Choroid plexus epithelial cell (primary cell): ENCODE measurements around the gene RNF20.
A peak's percentile ranks its signal among the peaks of the same experiment; 100 is the strongest.
"Not testable (repeated sequence)": the region's sequence is repeated elsewhere in the genome, so short reads cannot be mapped to it uniquely, and the experiment has no call there.

Experiments
- DNase-seq: peaks from one replicate; pipeline ENCODE4 v3.0.0-alpha.2; 2010; ENCODE audit warnings: low read depth
- H3K4me3 ChIP-seq: 2 replicates; pipeline ENCODE4 v1.5.1; 2011; ENCODE audit warnings: low read depth, mild to moderate bottlenecking, control low read depth, low read length, moderate library complexity
- CTCF ChIP-seq: conservative IDR thresholded peaks from 2 replicates; pipeline ENCODE4 v1.5.1; 2011; ENCODE audit warnings: low read depth, mild to moderate bottlenecking, control low read depth, inconsistent platforms, low read length, moderate library complexity

Gene RNF20

DNA sequence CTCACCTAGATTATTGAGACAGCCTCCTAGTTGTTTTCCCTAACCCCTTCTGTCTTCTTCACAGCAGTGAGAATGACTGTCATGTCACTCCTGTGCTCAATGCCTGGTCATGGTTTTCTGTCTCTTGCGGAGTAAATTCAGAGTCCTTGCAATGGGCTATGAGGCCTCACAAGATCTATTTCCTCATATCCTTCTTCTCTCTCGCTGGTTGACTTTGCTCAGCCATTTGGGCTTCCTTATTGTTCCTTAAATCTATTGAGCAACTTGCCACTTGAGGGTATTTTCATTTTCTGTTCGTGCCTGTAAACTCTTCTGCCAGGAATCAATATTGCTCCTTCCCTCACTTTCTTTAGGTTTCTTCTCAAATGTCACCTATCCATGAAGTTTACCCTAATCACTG lies 52.1 kb downstream of the RNF20 start:
- TF ChIP-seq CTCF = no peak
- DNase-seq = no peak
- no peak overlapping the region for H3K4me3 ChIP-seq

- H3K4me3 ChIP-seq = no peak overlapping the region
- DNase-seq = no peak
- no peak for TF ChIP-seq CTCF
Observed at GRCh38 chr9:101586651-101587050, 53.0 kb downstream of the RNF20 start.

GRCh38 chr9:101587332-101588043 lies 53.8 kb downstream of the RNF20 start:
- DNase-seq = peak; percentile 14
- TF ChIP-seq CTCF = no peak
- H3K4me3 ChIP-seq = no peak overlapping the region

DNA sequence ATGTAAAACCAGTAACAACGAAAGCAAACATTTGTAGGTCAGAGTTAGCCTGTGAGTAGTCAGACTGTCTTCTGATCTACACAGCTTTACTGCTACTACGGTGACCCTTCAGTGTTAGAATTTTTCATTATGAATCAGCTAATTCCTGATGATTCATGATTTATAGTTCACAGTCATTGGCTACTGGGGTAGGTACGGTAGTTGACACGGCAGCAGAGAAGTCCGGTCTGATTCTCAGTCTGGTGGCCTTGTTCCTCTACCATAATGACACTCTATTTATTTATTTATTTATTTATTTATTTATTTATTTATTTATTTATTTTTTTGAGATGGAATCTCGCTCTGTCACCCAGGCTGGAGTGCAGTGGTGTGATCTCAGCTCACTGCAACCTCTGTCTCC lies 56.4 kb downstream of the RNF20 start:
- H3K4me3 ChIP-seq = not testable (repeated sequence)
- peak; percentile 78 for DNase-seq

- DNase-seq = no peak
- TF ChIP-seq CTCF = no peak
- no peak overlapping the region for H3K4me3 ChIP-seq
Observed at GRCh38 chr9:101590901-101591300, 57.2 kb downstream of the RNF20 start.

DNA sequence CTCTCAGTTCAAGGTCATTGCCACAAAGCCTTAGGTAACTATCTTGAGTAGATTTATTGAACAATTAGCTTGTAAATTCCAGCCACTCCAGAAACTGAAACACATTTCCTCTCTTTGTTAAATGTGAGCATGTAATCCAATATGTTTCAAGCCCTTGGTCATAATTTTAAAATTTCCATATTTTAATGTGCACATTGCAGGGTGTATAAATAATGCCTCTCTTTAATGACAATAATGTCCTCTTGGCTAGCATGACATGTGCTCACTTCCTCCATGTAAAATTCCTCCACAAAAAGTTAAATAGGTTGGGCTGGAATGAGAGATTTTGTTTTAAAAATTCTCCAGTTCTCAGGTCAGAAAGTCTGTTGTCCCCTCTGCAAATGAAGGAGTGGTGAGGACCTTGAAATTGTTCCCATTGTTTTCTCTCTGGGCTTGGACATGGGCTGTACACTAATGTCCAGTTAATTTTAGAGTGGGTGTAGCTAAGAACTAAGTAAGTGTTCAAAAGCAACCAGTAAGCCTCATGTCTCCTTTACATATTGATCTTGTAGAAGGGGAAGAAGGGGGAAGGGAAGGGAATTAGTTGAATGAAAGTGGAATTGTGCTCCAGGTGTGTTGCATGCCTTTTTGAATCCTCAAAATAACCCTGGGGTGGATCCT lies 58.3 kb downstream of the RNF20 start:
- DNase-seq = no peak
- TF ChIP-seq CTCF = no peak
- no peak overlapping the region for H3K4me3 ChIP-seq

DNA sequence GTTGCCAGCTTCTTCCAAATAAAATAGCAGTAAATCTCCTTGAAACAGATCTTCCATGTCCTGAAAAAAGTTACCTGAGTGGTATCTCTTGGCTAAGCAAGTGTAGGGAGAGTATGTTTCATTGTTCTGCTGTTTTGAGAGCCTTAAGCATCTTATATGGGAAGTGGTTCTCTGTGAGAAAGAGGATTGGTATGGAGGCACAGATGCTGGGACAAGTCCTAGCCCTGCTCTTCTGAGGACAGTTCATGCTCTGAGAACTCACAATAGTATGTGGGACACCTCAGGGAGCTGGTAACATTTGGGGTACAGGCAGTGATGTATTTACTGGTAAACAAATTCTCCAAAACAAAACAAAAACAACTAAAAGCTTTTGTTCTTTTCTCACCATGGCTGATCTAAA lies 59.1 kb downstream of the RNF20 start:
- H3K4me3 ChIP-seq = no peak overlapping the region
- DNase-seq = no peak
- TF ChIP-seq CTCF = no peak
